Stomach (tissue), 4 donors: ENCODE measurements around the gene EDIL3.

Experiments used
- CTCF ChIP-seq, 7 experiments: fragments of 450-650 bp in 4 of 7; fragments of 200-600 bp in 3 of 7; sonication (generic) in 3 of 7; IDR thresholded peaks; one replicate each; pipeline ENCODE4 v1.5.1; 2016 to 2019; ENCODE audit warnings: antibody characterized with exemption in 7 of 7, control low read depth in 2 of 7, mild to moderate bottlenecking in 1 of 7
- EP300 ChIP-seq: sonication (generic); formaldehyde crosslinking; IDR thresholded peaks from one replicate; pipeline ENCODE4 v1.6.1; 2017; ENCODE audit warnings: antibody characterized with exemption
- POLR2A ChIP-seq, 4 donors: fragments of 450-650 bp; IDR thresholded peaks; one replicate each; pipeline ENCODE4 v1.6.1; 2016; ENCODE audit warnings: antibody characterized with exemption in 4 of 4, control low read depth in 2 of 4, mild to moderate bottlenecking in 1 of 4, moderate library complexity in 1 of 4

- TF ChIP-seq CTCF (IDR thresholded peaks at IDR 0.05) (no peak), POLR2A (IDR thresholded peaks at IDR 0.05) (no peak), EP300 (no peak)
Observed at GRCh38 chr5:84130006-84130580, 254.6 kb downstream of the EDIL3 start.
